HFF-Myc (cell line): Measurements from ENCODE around the gene POU2F1.

Experiments
- DNase-seq: peaks from one replicate; pipeline ENCODE4 v3.0.0-alpha.2; 2011; ENCODE audit warnings: low read depth; ENCODE audit errors: extremely low read depth
- H3K4me3 ChIP-seq: replicated peaks from 2 replicates; pipeline ENCODE4 v1.5.1; 2011; ENCODE audit warnings: low read depth, mild to moderate bottlenecking, control low read depth, low read length
- CTCF ChIP-seq: IDR thresholded peaks from 2 replicates; pipeline ENCODE4 v1.5.1; 2012; ENCODE audit warnings: mild to moderate bottlenecking, low read depth, low read length, control low read depth; ENCODE audit errors: missing control alignments

The POU2F1 gene

GRCh38 chr1:167427848-167428247 lies 207.2 kb downstream of the POU2F1 start:
- TF ChIP-seq CTCF, result no peak
- no peak for DNase-seq

GRCh38 chr1:167428395-167428794 lies 207.7 kb downstream of the POU2F1 start:
- TF ChIP-seq CTCF, result no peak
- no peak for DNase-seq

More at GRCh38 chr1:167427848-167428247, 207.2 kb downstream of the POU2F1 start:
- H3K4me3 ChIP-seq, result no peak overlapping the region

GRCh38 chr1:167429612-167430011 lies 208.9 kb downstream of the POU2F1 start:
- TF ChIP-seq CTCF, result no peak
- DNase-seq, result no peak
- H3K4me3 ChIP-seq, result no peak overlapping the region

More at GRCh38 chr1:167428395-167428794, 207.7 kb downstream of the POU2F1 start:
- H3K4me3 ChIP-seq, result no peak overlapping the region

- no peak for DNase-seq
- no peak overlapping the region for H3K4me3 ChIP-seq
- no peak for TF ChIP-seq CTCF
Measured at GRCh38 chr1:167430134-167430848, 209.6 kb downstream of the POU2F1 start.

- no peak for TF ChIP-seq CTCF
- DNase-seq, result no peak
- H3K4me3 ChIP-seq, result no peak overlapping the region
Measured at GRCh38 chr1:167430849-167431242, 210.2 kb downstream of the POU2F1 start.

- DNase-seq, result no peak
- TF ChIP-seq CTCF, result no peak
- H3K4me3 ChIP-seq, result no peak overlapping the region
Measured at GRCh38 chr1:167431261-167431908, 210.7 kb downstream of the POU2F1 start.
